22Rv1 (cell line): Measurements from ENCODE around the gene USP17L5.
"Not testable (repeated sequence)": the region's sequence is repeated elsewhere in the genome, so short reads cannot be mapped to it uniquely, and the experiment has no call there.

Source experiments
- ZFX ChIP-seq: fragments of 450-650 bp; IDR thresholded peaks from 2 replicates; pipeline ENCODE4 v1.6.1; 2017; ENCODE audit warnings: antibody characterized with exemption, borderline replicate concordance
- TF ChIP-seq, protein P1 (sequence below): fragments of 450-650 bp; IDR thresholded peaks from 2 replicates; pipeline ENCODE4 v1.5.1; 2017; ENCODE audit warnings: mild to moderate bottlenecking

DNA sequence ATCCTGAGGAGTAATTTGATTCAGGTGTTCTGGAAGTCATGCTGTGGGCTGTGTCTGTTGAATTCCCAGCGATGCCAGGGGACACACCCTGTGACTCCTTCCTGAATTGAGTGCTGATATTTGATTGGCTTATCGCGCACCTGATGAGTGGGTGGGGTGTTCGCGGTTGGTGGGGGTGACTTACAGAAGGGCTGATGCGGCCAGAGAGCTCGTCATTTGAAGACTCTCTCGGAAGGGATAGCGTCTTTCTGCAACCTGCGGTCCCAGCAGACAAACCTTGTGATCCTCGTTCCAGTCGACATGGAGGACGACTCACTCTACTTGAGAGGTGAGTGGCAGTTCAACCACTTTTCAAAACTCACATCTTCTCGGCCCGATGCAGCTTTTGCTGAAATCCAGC lies 14.3 kb upstream of the USP17L5 start, which contains the start of gene USP17L24:
- TF ChIP-seq, protein P1, sequence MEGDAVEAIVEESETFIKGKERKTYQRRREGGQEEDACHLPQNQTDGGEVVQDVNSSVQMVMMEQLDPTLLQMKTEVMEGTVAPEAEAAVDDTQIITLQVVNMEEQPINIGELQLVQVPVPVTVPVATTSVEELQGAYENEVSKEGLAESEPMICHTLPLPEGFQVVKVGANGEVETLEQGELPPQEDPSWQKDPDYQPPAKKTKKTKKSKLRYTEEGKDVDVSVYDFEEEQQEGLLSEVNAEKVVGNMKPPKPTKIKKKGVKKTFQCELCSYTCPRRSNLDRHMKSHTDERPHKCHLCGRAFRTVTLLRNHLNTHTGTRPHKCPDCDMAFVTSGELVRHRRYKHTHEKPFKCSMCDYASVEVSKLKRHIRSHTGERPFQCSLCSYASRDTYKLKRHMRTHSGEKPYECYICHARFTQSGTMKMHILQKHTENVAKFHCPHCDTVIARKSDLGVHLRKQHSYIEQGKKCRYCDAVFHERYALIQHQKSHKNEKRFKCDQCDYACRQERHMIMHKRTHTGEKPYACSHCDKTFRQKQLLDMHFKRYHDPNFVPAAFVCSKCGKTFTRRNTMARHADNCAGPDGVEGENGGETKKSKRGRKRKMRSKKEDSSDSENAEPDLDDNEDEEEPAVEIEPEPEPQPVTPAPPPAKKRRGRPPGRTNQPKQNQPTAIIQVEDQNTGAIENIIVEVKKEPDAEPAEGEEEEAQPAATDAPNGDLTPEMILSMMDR = not testable (repeated sequence)
- not testable (repeated sequence) for TF ChIP-seq ZFX
